HEK293T (cell line): Measurements from ENCODE around the gene GTF2IRD1.

Source experiments
- CTCF ChIA-PET: fragments of 350-600 bp; formaldehyde crosslinking; extraction: SDS; loops from one replicate; lab custom pipeline; 2021; ENCODE audit warnings: antibody characterized with exemption, inconsistent platforms; lab: Yijun Ruan, JAX
- POLR2A ChIA-PET: fragments of 350-600 bp; formaldehyde crosslinking; extraction: SDS; loops from one replicate; lab custom pipeline; 2020; ENCODE audit warnings: antibody characterized with exemption, inconsistent platforms; lab: Yijun Ruan, JAX
- DNase-seq: peaks from one replicate; pipeline ENCODE4 v3.0.0; 2012; ENCODE audit warnings: mixed read lengths; ENCODE audit errors: extremely low spot score
- ARNT ChIP-seq: fragments of 450-650 bp; IDR thresholded peaks from 2 replicates; pipeline ENCODE4 v1.6.1; 2017; ENCODE audit warnings: mild to moderate bottlenecking
- BHLHE40 ChIP-seq: fragments of 450-650 bp; IDR thresholded peaks from 2 replicates; pipeline ENCODE4 v1.6.1; 2016; ENCODE audit warnings: mild to moderate bottlenecking, moderate library complexity, borderline replicate concordance
- CTBP1 ChIP-seq: fragments of 450-650 bp; IDR thresholded peaks from 2 replicates; pipeline ENCODE4 v1.6.1; 2016; ENCODE audit warnings: borderline replicate concordance
- ELF4 ChIP-seq: fragments of 450-650 bp; IDR thresholded peaks from 2 replicates; pipeline ENCODE4 v1.6.1; 2017; ENCODE audit warnings: antibody characterized with exemption
- FOXA1 ChIP-seq: fragments of 450-650 bp; IDR thresholded peaks from 2 replicates; pipeline ENCODE4 v1.6.1; 2016; ENCODE audit warnings: mild to moderate bottlenecking
- FOXK2 ChIP-seq: fragments of 450-650 bp; IDR thresholded peaks from 2 replicates; pipeline ENCODE4 v1.6.1; 2016; ENCODE audit warnings: mild to moderate bottlenecking
- FOXM1 ChIP-seq: fragments of 450-650 bp; IDR thresholded peaks from 2 replicates; pipeline ENCODE4 v1.6.1; 2017; ENCODE audit warnings: mild to moderate bottlenecking, borderline replicate concordance
- HDGF ChIP-seq: fragments of 450-650 bp; IDR thresholded peaks from 2 replicates; pipeline ENCODE4 v1.6.1; 2017; ENCODE audit warnings: antibody characterized with exemption, borderline replicate concordance
- L3MBTL2 ChIP-seq: fragments of 450-650 bp; conservative IDR thresholded peaks from 2 replicates; pipeline ENCODE4 v1.6.1; 2016; ENCODE audit warnings: mild to moderate bottlenecking
- LEF1 ChIP-seq: fragments of 450-650 bp; IDR thresholded peaks from 2 replicates; pipeline ENCODE4 v1.6.1; 2017; ENCODE audit warnings: mild to moderate bottlenecking, borderline replicate concordance
- NFRKB ChIP-seq: fragments of 450-650 bp; IDR thresholded peaks from 2 replicates; pipeline ENCODE4 v1.6.1; 2016; ENCODE audit warnings: mild to moderate bottlenecking, moderate library complexity
- SP1 ChIP-seq: fragments of 450-650 bp; IDR thresholded peaks from 2 replicates; pipeline ENCODE4 v1.6.1; 2017
- SUZ12 ChIP-seq: fragments of 450-650 bp; IDR thresholded peaks from 2 replicates; pipeline ENCODE4 v1.6.1; 2016; ENCODE audit warnings: mild to moderate bottlenecking
- TARDBP ChIP-seq: fragments of 450-650 bp; IDR thresholded peaks from 2 replicates; pipeline ENCODE4 v1.6.1; 2016
- ZNF384 ChIP-seq: fragments of 450-650 bp; IDR thresholded peaks from 2 replicates; pipeline ENCODE4 v1.6.1; 2016
- TF ChIP-seq, protein P1 (sequence below): fragments of 450-650 bp; IDR thresholded peaks from 2 replicates; pipeline ENCODE4 v1.6.1; 2016

Gene GTF2IRD1

GRCh38 chr7:74606101-74606908 lies 152.6 kb downstream of the GTF2IRD1 start:
- DNase-seq: peak; percentile 42
- POLR2A ChIA-PET: no interaction called here
- TF ChIP-seq NFRKB (no peak), SP1 (no peak), CTBP1 (no peak), HDGF (no peak), TARDBP (no peak), FOXK2 (no peak), LEF1 (no peak)
- TF ChIP-seq, protein P1, sequence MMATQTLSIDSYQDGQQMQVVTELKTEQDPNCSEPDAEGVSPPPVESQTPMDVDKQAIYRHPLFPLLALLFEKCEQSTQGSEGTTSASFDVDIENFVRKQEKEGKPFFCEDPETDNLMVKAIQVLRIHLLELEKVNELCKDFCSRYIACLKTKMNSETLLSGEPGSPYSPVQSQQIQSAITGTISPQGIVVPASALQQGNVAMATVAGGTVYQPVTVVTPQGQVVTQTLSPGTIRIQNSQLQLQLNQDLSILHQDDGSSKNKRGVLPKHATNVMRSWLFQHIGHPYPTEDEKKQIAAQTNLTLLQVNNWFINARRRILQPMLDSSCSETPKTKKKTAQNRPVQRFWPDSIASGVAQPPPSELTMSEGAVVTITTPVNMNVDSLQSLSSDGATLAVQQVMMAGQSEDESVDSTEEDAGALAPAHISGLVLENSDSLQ: no peak
- CTCF ChIA-PET: no interaction called here

DNA sequence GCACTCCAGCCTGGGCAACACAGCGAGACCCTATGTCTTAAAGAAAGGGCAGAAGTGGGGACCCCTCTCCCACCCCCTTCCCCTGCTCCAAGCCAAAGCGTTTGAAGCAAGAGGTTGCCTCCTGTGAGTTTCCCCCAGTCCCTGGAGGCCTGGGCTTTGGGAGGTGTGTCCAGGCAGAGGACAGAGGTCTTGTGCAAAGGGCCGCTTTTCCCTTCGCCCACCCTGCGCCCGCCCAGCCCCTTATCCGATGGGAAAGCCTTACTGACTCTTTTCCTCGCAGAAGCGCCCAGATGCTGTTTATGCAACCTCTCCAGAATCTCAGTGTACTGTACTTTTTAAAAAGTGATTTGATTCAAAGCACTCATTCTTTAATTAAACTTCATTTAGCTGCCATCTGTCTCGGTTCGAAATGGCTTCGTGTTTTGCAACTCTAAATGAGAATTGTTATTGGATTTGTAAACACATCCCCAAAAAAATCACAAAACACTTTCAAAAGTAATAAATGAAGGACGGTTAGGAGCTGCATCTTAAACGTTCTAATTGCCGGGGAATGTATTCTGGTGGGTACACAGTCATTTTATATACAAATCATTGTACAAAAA lies 153.3 kb downstream of the GTF2IRD1 start:
- TF ChIP-seq L3MBTL2: no peak
- no peak for TF ChIP-seq FOXM1
- TF ChIP-seq FOXA1: no peak
- TF ChIP-seq TARDBP: no peak
- no peak for TF ChIP-seq CTBP1
- CTCF ChIA-PET: no interaction called here
- POLR2A ChIA-PET: no interaction called here
- DNase-seq: no peak

DNA sequence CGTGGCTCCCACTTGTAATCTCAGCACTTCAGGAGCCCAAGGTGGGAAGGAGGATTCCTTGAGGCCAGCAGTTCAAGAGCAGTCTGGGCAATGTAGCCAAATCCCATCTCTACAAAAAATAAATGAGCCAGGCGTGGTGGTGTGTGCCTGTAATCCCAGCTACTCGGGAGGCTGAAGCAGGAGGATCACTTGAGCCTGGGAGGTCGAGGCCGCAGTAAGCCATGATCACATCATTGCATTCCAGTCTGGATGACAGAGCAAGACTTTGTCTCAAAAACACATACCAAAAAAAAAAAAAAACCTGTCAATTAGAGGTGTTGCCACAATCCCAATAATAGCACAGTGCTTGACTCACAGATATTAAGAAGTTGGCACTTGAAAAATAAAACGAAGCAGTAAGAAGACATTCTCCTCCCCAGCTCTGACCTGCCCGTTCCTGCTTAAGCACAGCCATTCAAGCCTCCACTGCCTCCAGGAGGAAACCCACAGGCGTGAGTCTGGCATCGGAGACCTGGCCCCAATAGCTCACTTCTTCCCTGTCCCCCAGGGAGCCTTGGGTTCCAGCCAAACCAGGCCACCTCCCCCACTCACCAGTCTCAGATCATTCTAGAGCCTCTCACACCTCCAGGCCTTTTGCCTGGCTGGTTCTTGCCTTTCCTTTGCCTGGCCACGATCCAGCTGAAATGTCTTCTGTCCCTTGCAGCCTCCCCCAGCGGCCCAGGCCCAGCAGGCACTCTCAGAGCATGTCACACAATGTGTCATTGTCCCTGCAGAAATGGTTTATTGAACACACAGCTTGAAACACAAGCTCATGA lies 158.5 kb downstream of the GTF2IRD1 start:
- POLR2A ChIA-PET: no interaction called here
- TF ChIP-seq LEF1 (no peak), FOXM1 (no peak), HDGF (no peak), BHLHE40 (no peak), ELF4 (no peak), CTBP1 (no peak), L3MBTL2 (no peak), ZNF384 (no peak), FOXA1 (no peak), NFRKB (no peak), TARDBP (no peak), SUZ12 (no peak), SP1 (no peak), ARNT (no peak), FOXK2 (no peak)
- TF ChIP-seq, protein P1: no peak
- DNase-seq: no peak
- CTCF ChIA-PET: no interaction called here

- ChIA-PET CTCF (no interaction called here), POLR2A (interaction anchor here (1.4 kb wide), 1 partner anchor 41 kb away, joined by 3 read pairs; the partner anchor contains the start of gene GTF2I)
- no peak for DNase-seq
- TF ChIP-seq ARNT: no peak
- no peak for TF ChIP-seq BHLHE40
- no peak for TF ChIP-seq FOXM1
- no peak for TF ChIP-seq HDGF
- no peak for TF ChIP-seq NFRKB
- no peak for TF ChIP-seq LEF1
- no peak for TF ChIP-seq SUZ12
- TF ChIP-seq, protein P1: no peak
- TF ChIP-seq TARDBP: no peak
- no peak for TF ChIP-seq ELF4
- no peak for TF ChIP-seq ZNF384
- TF ChIP-seq L3MBTL2: no peak
- TF ChIP-seq FOXA1: no peak
- no peak for TF ChIP-seq CTBP1
- TF ChIP-seq FOXK2: no peak
- TF ChIP-seq SP1: no peak
Measured at GRCh38 chr7:74615933-74616780, 162.5 kb downstream of the GTF2IRD1 start.

- TF ChIP-seq HDGF (no peak), L3MBTL2 (no peak), SP1 (no peak), ARNT (no peak), BHLHE40 (no peak), FOXM1 (no peak)
- CTCF ChIA-PET: interaction anchor here (0.8 kb wide), 1 partner anchor 8 kb away, joined by 3 read pairs; no protein-coding TSS in a partner anchor
- no peak for DNase-seq
- POLR2A ChIA-PET: interaction anchor here (1.4 kb wide), 1 partner anchor 40 kb away, joined by 3 read pairs; the partner anchor contains the start of gene GTF2I
Measured at GRCh38 chr7:74617180-74617744, 163.6 kb downstream of the GTF2IRD1 start.
